Measurements from ENCODE around the gene LATS1.
"Not testable (repeated sequence)": the region's sequence is repeated elsewhere in the genome, so short reads cannot be mapped to it uniquely, and the experiment has no call there.

The LATS1 gene

GRCh38 chr6:149683256-149683859 lies 34.5 kb downstream of the LATS1 start:
- no peak for DNase-seq (ENCODE audit: low read depth, low spot score)
- H3K4me3 ChIP-seq (ENCODE audit: low read length): no peak overlapping the region

- not testable (repeated sequence) for DNase-seq (ENCODE audit: low read depth, low spot score)
Observed at GRCh38 chr6:149681845-149682244, 36.1 kb downstream of the LATS1 start.

GRCh38 chr6:149681209-149681608 lies 36.7 kb downstream of the LATS1 start:
- no peak overlapping the region for H3K4me3 ChIP-seq (ENCODE audit: low read length)
- DNase-seq (ENCODE audit: low read depth, low spot score): no peak

More at GRCh38 chr6:149681845-149682244, 36.1 kb downstream of the LATS1 start:
- not testable (repeated sequence) for H3K4me3 ChIP-seq (ENCODE audit: low read length)

- no peak for DNase-seq (ENCODE audit: low read depth, low spot score)
Observed at GRCh38 chr6:149680503-149680902, 37.4 kb downstream of the LATS1 start.

GRCh38 chr6:149672265-149672664 lies 45.6 kb downstream of the LATS1 start:
- not testable (repeated sequence) for H3K4me3 ChIP-seq (ENCODE audit: low read length); DNase-seq (ENCODE audit: low read depth, low spot score)

More at GRCh38 chr6:149680503-149680902, 37.4 kb downstream of the LATS1 start:
- no peak overlapping the region for H3K4me3 ChIP-seq (ENCODE audit: low read length)

- DNase-seq (ENCODE audit: low read depth, low spot score): no peak
- no peak overlapping the region for H3K4me3 ChIP-seq (ENCODE audit: low read length)
Observed at GRCh38 chr6:149660028-149660427, 57.9 kb downstream of the LATS1 start.

GRCh38 chr6:149657441-149657840 lies 60.5 kb downstream of the LATS1 start:
- no peak overlapping the region for H3K4me3 ChIP-seq (ENCODE audit: low read length)

GRCh38 chr6:149651056-149651455 lies 66.8 kb downstream of the LATS1 start:
- no peak overlapping the region for H3K4me3 ChIP-seq (ENCODE audit: low read length)
- no peak for DNase-seq (ENCODE audit: low read depth, low spot score)

More at GRCh38 chr6:149657441-149657840, 60.5 kb downstream of the LATS1 start:
- DNase-seq (ENCODE audit: low read depth, low spot score): no peak

- H3K4me3 ChIP-seq (ENCODE audit: low read length): peak within 1 kb of the TSS; percentile 92
- peak; percentile 84 for DNase-seq (ENCODE audit: low read depth, low spot score)
Observed at GRCh38 chr6:149648148-149649145, 69.5 kb downstream of the LATS1 start, which contains the start of gene KATNA1. TSS of gene KATNA1 (minus strand) at chr6:149648714. CDS start at chr6:149638547, 10,167 bp downstream.

GRCh38 chr6:149646599-149646998 lies 71.3 kb downstream of the LATS1 start:
- no peak overlapping the region for H3K4me3 ChIP-seq (ENCODE audit: low read length)
- no peak for DNase-seq (ENCODE audit: low read depth, low spot score)

GRCh38 chr6:149642829-149643580 lies 74.9 kb downstream of the LATS1 start:
- H3K4me3 ChIP-seq (ENCODE audit: low read length): no peak overlapping the region
- no peak for DNase-seq (ENCODE audit: low read depth, low spot score)

- H3K4me3 ChIP-seq (ENCODE audit: low read length): no peak overlapping the region
- DNase-seq (ENCODE audit: low read depth, low spot score): no peak
Observed at GRCh38 chr6:149636124-149636523, 81.8 kb downstream of the LATS1 start.

- no peak for DNase-seq (ENCODE audit: low read depth, low spot score)
- H3K4me3 ChIP-seq (ENCODE audit: low read length): no peak overlapping the region
Observed at GRCh38 chr6:149634315-149634714, 83.6 kb downstream of the LATS1 start.

GRCh38 chr6:149628875-149629510 lies 88.9 kb downstream of the LATS1 start:
- DNase-seq (ENCODE audit: low read depth, low spot score): no peak
- H3K4me3 ChIP-seq (ENCODE audit: low read length): no peak overlapping the region

GRCh38 chr6:149627672-149628071 lies 90.2 kb downstream of the LATS1 start:
- DNase-seq (ENCODE audit: low read depth, low spot score): no peak
- H3K4me3 ChIP-seq (ENCODE audit: low read length): no peak overlapping the region

- H3K4me3 ChIP-seq (ENCODE audit: low read length): no peak overlapping the region
- DNase-seq (ENCODE audit: low read depth, low spot score): no peak
Observed at GRCh38 chr6:149615805-149616204, 102.1 kb downstream of the LATS1 start.

GRCh38 chr6:149614337-149614736 lies 103.6 kb downstream of the LATS1 start:
- DNase-seq (ENCODE audit: low read depth, low spot score): no peak
- H3K4me3 ChIP-seq (ENCODE audit: low read length): no peak overlapping the region

GRCh38 chr6:149608381-149608982 lies 109.4 kb downstream of the LATS1 start:
- H3K4me3 ChIP-seq (ENCODE audit: low read length): no peak overlapping the region

More at GRCh38 chr6:149608381-149608982, 109.4 kb downstream of the LATS1 start:
- DNase-seq (ENCODE audit: low read depth, low spot score): no peak

Data from Jurkat, Clone E6-1 (cell line).